Prostate gland (tissue), 2 donors: ENCODE data around the gene TPGS1.

Experiments used
- CTCF ChIP-seq, 4 experiments: fragments of 200-600 bp in 2 of 4; fragments of 450-650 bp in 2 of 4; sonication (generic) in 2 of 4; IDR thresholded peaks; 1 replicate in 3 of 4; 2 replicates in 1 of 4; pipeline ENCODE4 v1.5.1; 2016 to 2019; ENCODE audit warnings: antibody characterized with exemption in 4 of 4, mild to moderate bottlenecking in 2 of 4, moderate library complexity in 2 of 4
- POLR2A ChIP-seq: fragments of 450-650 bp; IDR thresholded peaks from one replicate; pipeline ENCODE4 v1.6.1; 2016; ENCODE audit warnings: antibody characterized with exemption, mild to moderate bottlenecking

- no peak for TF ChIP-seq POLR2A
- TF ChIP-seq CTCF (IDR thresholded peaks at IDR 0.05), result no peak
Measured at GRCh38 chr19:536031-536880, 29.0 kb downstream of the TPGS1 start.
